ENCODE measurements around the gene SORCS2.

DNA sequence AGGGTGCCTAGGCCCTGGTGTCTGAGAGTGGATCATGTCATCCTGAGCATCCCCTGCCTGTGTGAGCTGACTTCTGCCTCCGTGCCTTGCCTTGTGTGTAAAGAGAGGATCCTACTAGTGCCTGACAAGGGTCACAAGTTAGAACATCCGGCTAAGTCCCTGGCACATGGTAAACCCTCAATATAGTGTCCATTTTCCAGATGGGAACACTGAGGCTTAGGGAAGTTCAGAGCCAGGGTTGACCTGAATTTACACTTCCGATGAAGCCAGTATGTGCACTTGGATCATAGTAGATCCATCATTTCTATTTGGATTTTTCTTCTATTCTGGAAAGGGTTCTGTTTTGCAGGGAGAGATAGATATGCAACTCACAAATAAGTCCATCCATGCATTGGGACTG lies 254.9 kb downstream of the SORCS2 start:
- TF ChIP-seq POLR2A (IDR thresholded peaks at IDR 0.05; ENCODE audit: low read depth, low read length) (no peak), MXI1 (IDR thresholded peaks at IDR 0.05; ENCODE audit: borderline replicate concordance, low read depth, low read length) (no peak), CHD1 (IDR thresholded peaks at IDR 0.05; ENCODE audit: low read depth, low read length) (no peak), RCOR1 (IDR thresholded peaks at IDR 0.05; ENCODE audit: insufficient replicate concordance, low read length) (no peak), BHLHE40 (IDR thresholded peaks at IDR 0.05; ENCODE audit: low read depth, low read length) (no peak), FOS (IDR thresholded peaks at IDR 0.05; ENCODE audit: low read depth, low read length) (no peak), MAFK (IDR thresholded peaks at IDR 0.05; ENCODE audit: low read depth, low read length) (no peak), SMC3 (IDR thresholded peaks at IDR 0.05; ENCODE audit: low read depth, low read length) (no peak), RAD21 (IDR thresholded peaks at IDR 0.05; ENCODE audit: low read length) (no peak), RFX5 (IDR thresholded peaks at IDR 0.05; ENCODE audit: low read depth, low read length) (no peak)
- TF ChIP-seq, protein P1, sequence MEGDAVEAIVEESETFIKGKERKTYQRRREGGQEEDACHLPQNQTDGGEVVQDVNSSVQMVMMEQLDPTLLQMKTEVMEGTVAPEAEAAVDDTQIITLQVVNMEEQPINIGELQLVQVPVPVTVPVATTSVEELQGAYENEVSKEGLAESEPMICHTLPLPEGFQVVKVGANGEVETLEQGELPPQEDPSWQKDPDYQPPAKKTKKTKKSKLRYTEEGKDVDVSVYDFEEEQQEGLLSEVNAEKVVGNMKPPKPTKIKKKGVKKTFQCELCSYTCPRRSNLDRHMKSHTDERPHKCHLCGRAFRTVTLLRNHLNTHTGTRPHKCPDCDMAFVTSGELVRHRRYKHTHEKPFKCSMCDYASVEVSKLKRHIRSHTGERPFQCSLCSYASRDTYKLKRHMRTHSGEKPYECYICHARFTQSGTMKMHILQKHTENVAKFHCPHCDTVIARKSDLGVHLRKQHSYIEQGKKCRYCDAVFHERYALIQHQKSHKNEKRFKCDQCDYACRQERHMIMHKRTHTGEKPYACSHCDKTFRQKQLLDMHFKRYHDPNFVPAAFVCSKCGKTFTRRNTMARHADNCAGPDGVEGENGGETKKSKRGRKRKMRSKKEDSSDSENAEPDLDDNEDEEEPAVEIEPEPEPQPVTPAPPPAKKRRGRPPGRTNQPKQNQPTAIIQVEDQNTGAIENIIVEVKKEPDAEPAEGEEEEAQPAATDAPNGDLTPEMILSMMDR (conservative IDR thresholded peaks at IDR 0.05; ENCODE audit: low read depth, low read length) = no peak
